HEK293 (cell line): Measurements from ENCODE around the gene CDH12.

Experiments
- CTCF ChIA-PET: fragments of 350-600 bp; formaldehyde crosslinking; extraction: SDS; loops from one replicate; lab custom pipeline; 2021; ENCODE audit warnings: antibody characterized with exemption; lab: Yijun Ruan, JAX
- POLR2A ChIA-PET: fragments of 300-600 bp; formaldehyde crosslinking; extraction: SDS; loops from one replicate; lab custom pipeline; 2020; ENCODE audit warnings: antibody characterized with exemption, inconsistent platforms; lab: Yijun Ruan, JAX
- H3K27ac ChIP-seq: fragments of 200-500 bp; sonication (Bioruptor generic); 2 replicates; pipeline ENCODE4 v1.5.1; 2014; ENCODE audit warnings: low read depth, low read length, control low read depth, inconsistent platforms; ENCODE audit errors: extremely low read depth
- H3K36me3 ChIP-seq, 2 experiments: fragments of 200-500 bp in 1 of 2; sonication (Bioruptor generic) in 1 of 2; 1 replicate in 1 of 2; 2 replicates in 1 of 2; pipeline ENCODE4 v1.5.1; 2014 to 2017; ENCODE audit warnings: inconsistent platforms in 2 of 2, low read length in 2 of 2; ENCODE audit not compliant: control insufficient read depth in 2 of 2, insufficient read depth in 1 of 2
- H3K4me1 ChIP-seq: fragments of 200-500 bp; sonication (Bioruptor generic); 2 replicates; pipeline ENCODE4 v1.5.1; 2014; ENCODE audit warnings: mild to moderate bottlenecking, low read length, inconsistent platforms; ENCODE audit not compliant: control insufficient read depth, insufficient read depth
- H3K4me3 ChIP-seq: 2 replicates; pipeline ENCODE4 v1.5.1; 2011; ENCODE audit warnings: low read depth, mild to moderate bottlenecking, control low read depth, low read length, moderate library complexity
- H3K9me3 ChIP-seq: fragments of 200-500 bp; sonication (Bioruptor generic); 2 replicates; pipeline ENCODE4 v1.5.1; 2014; ENCODE audit warnings: low read depth, low read length, inconsistent platforms; ENCODE audit not compliant: control insufficient read depth, insufficient read depth
- BCL11B ChIP-seq: fragments of 450-650 bp; formaldehyde crosslinking; IDR thresholded peaks from 2 replicates; pipeline ENCODE4 v1.5.1; 2016; ENCODE audit warnings: low read depth, missing biosample characterization, missing genetic modification characterization
- SCRT2 ChIP-seq: fragments of 450-650 bp; formaldehyde crosslinking; IDR thresholded peaks from 2 replicates; pipeline ENCODE4 v1.5.1; 2016; ENCODE audit warnings: missing biosample characterization, missing genetic modification characterization
- ZBTB21 ChIP-seq: fragments of 450-650 bp; formaldehyde crosslinking; IDR thresholded peaks from 2 replicates; pipeline ENCODE4 v1.5.1; 2017; ENCODE audit warnings: missing biosample characterization, missing genetic modification characterization
- ZNF366 ChIP-seq: fragments of 450-650 bp; formaldehyde crosslinking; conservative IDR thresholded peaks from 2 replicates; pipeline ENCODE4 v1.5.1; 2016; ENCODE audit warnings: missing biosample characterization, missing genetic modification characterization
- ZNF416 ChIP-seq: fragments of 450-650 bp; formaldehyde crosslinking; IDR thresholded peaks from 2 replicates; pipeline ENCODE4 v1.5.1; 2016; ENCODE audit warnings: missing biosample characterization, missing genetic modification characterization
- ZNF571 ChIP-seq: fragments of 450-650 bp; formaldehyde crosslinking; IDR thresholded peaks from 2 replicates; pipeline ENCODE4 v1.5.0; 2017; ENCODE audit warnings: missing biosample characterization, missing genetic modification characterization
- ZNF747 ChIP-seq: fragments of 450-650 bp; formaldehyde crosslinking; IDR thresholded peaks from 2 replicates; pipeline ENCODE4 v1.5.1; 2016; ENCODE audit warnings: missing biosample characterization, missing genetic modification characterization
- ZNF777 ChIP-seq: fragments of 450-650 bp; formaldehyde crosslinking; IDR thresholded peaks from 2 replicates; pipeline ENCODE4 v1.5.1; 2017; ENCODE audit warnings: missing biosample characterization, missing genetic modification characterization, borderline replicate concordance
- TF ChIP-seq, protein P1 (sequence below): fragments of 450-650 bp; formaldehyde crosslinking; IDR thresholded peaks from 2 replicates; pipeline ENCODE4 v1.5.1; 2016; ENCODE audit warnings: missing biosample characterization, missing genetic modification characterization, low read depth
- TF ChIP-seq, protein P2 (sequence below): sonication (generic); formaldehyde crosslinking; IDR thresholded peaks from 2 replicates; pipeline ENCODE4 v1.8.1; 2022; ENCODE audit warnings: mild to moderate bottlenecking, moderate library complexity, missing genetic modification reagents
- TF ChIP-seq, protein P3 (sequence below): fragments of 450-650 bp; formaldehyde crosslinking; IDR thresholded peaks from 2 replicates; pipeline ENCODE4 v1.5.1; 2016; ENCODE audit warnings: missing biosample characterization, missing genetic modification characterization
- TF ChIP-seq, protein P4 (sequence below): fragments of 450-650 bp; formaldehyde crosslinking; IDR thresholded peaks from 2 replicates; pipeline ENCODE4 v1.5.1; 2016; ENCODE audit warnings: missing biosample characterization, missing genetic modification characterization, borderline replicate concordance

The CDH12 gene

DNA sequence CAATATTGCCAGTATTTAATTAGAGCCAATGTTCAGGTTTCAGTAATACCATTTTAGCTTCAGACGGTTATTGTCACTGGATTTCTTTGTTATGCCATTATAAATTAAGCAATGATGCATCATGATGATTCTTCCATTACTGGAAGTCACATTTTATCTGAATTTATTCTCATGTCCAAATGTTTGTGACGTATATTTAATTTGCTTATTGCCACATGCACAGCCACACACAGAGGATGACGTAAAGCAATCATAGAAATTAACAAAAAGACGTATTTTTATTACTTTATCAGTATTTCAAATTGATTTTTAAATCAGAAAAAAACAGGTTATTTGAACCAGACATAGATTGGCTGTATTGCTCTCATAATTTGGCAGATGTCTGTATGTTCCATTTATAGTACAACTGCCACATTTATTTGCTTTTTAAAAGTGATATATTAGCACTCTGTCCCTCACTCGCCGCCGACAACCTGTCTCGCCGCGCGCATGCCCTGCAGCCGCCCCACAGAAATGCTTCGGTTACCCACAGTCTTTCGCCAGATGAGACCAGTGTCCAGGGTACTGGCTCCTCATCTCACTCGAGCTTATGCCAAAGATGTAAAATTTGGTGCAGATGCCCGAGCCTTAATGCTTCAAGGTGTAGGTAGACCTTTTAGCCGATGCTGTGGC is 970.9 kb downstream of the CDH12 start (continued):
- TF ChIP-seq, protein P1, sequence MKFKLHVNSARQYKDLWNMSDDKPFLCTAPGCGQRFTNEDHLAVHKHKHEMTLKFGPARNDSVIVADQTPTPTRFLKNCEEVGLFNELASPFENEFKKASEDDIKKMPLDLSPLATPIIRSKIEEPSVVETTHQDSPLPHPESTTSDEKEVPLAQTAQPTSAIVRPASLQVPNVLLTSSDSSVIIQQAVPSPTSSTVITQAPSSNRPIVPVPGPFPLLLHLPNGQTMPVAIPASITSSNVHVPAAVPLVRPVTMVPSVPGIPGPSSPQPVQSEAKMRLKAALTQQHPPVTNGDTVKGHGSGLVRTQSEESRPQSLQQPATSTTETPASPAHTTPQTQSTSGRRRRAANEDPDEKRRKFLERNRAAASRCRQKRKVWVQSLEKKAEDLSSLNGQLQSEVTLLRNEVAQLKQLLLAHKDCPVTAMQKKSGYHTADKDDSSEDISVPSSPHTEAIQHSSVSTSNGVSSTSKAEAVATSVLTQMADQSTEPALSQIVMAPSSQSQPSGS (tag by site-specific recombination) = no peak

DNA sequence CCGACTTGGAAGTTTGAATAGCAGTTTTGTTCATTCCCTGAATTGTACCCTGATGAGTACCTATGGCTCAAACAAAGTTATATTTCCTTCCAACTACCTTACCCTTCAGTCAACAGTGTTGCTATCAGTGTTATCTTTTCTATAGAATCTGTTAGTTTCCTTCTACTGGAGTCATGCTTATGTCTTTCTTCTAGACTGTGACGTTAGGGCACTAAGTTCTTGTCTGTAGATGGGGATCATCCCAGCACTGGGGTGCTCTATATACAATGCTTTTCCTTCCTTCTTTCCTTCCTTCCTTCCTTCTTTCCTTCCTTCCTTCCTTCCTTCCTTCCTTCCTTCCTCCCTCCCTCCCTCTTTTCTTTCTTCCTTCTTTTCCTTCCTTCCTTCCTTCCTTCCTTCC is 973.0 kb downstream of the CDH12 start:
- Histone ChIP-seq H3K4me3 (no peak overlapping the region), H3K27ac (no peak overlapping the region), H3K36me3 (no peaks in the 10 kb centered on the region), H3K9me3 (no peaks in the 10 kb centered on the region), H3K4me1 (no peaks in the 10 kb centered on the region)
- CTCF ChIA-PET = no interaction called here
- TF ChIP-seq, protein P2, sequence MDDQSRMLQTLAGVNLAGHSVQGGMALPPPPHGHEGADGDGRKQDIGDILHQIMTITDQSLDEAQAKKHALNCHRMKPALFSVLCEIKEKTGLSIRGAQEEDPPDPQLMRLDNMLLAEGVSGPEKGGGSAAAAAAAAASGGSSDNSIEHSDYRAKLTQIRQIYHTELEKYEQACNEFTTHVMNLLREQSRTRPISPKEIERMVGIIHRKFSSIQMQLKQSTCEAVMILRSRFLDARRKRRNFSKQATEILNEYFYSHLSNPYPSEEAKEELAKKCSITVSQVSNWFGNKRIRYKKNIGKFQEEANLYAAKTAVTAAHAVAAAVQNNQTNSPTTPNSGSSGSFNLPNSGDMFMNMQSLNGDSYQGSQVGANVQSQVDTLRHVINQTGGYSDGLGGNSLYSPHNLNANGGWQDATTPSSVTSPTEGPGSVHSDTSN = no peak
- TF ChIP-seq, protein P3, sequence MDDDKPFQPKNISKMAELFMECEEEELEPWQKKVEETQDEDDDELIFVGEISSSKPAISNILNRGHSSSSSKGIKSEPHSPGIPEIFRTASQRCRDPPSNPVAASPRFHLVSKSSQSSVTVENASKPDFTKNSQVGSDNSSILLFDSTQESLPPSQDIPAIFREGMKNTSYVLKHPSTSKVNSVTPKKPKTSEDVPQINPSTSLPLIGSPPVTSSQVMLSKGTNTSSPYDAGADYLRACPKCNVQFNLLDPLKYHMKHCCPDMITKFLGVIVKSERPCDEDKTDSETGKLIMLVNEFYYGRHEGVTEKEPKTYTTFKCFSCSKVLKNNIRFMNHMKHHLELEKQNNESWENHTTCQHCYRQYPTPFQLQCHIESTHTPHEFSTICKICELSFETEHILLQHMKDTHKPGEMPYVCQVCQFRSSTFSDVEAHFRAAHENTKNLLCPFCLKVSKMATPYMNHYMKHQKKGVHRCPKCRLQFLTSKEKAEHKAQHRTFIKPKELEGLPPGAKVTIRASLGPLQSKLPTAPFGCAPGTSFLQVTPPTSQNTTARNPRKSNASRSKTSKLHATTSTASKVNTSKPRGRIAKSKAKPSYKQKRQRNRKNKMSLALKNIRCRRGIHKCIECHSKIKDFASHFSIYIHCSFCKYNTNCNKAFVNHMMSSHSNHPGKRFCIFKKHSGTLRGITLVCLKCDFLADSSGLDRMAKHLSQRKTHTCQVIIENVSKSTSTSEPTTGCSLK (tag by site-specific recombination) = no peak
- 0 out of 2 replicates have a peak, but pooled peaks have one; percentile 34 for TF ChIP-seq ZNF366
- TF ChIP-seq ZBTB21 = no peak
- POLR2A ChIA-PET = no interaction called here

DNA sequence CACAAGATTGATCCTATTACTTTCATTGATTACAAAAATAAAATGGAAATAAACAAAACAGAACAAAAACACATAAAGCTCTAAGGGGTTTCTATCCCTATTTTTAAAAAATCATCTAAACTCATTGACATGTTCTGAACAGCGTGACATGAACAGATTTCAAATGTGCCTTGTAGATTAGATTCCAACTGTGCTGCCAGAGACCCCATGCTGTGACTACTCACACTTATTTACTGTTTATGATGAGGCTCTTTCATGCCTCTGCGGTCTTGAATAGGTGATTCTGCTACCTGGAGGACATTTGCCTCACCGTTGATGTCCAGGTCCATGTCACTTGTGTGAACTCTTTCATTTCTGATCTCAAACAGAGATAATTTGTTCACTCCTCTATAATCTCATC is 990.2 kb downstream of the CDH12 start:
- Histone ChIP-seq H3K4me1 (no peaks in the 10 kb centered on the region), H3K9me3 (no peaks in the 10 kb centered on the region), H3K27ac (no peak overlapping the region), H3K4me3 (no peak overlapping the region), H3K36me3 (no peaks in the 10 kb centered on the region)
- ChIA-PET CTCF (no interaction called here), POLR2A (no interaction called here)
- TF ChIP-seq, protein P4, sequence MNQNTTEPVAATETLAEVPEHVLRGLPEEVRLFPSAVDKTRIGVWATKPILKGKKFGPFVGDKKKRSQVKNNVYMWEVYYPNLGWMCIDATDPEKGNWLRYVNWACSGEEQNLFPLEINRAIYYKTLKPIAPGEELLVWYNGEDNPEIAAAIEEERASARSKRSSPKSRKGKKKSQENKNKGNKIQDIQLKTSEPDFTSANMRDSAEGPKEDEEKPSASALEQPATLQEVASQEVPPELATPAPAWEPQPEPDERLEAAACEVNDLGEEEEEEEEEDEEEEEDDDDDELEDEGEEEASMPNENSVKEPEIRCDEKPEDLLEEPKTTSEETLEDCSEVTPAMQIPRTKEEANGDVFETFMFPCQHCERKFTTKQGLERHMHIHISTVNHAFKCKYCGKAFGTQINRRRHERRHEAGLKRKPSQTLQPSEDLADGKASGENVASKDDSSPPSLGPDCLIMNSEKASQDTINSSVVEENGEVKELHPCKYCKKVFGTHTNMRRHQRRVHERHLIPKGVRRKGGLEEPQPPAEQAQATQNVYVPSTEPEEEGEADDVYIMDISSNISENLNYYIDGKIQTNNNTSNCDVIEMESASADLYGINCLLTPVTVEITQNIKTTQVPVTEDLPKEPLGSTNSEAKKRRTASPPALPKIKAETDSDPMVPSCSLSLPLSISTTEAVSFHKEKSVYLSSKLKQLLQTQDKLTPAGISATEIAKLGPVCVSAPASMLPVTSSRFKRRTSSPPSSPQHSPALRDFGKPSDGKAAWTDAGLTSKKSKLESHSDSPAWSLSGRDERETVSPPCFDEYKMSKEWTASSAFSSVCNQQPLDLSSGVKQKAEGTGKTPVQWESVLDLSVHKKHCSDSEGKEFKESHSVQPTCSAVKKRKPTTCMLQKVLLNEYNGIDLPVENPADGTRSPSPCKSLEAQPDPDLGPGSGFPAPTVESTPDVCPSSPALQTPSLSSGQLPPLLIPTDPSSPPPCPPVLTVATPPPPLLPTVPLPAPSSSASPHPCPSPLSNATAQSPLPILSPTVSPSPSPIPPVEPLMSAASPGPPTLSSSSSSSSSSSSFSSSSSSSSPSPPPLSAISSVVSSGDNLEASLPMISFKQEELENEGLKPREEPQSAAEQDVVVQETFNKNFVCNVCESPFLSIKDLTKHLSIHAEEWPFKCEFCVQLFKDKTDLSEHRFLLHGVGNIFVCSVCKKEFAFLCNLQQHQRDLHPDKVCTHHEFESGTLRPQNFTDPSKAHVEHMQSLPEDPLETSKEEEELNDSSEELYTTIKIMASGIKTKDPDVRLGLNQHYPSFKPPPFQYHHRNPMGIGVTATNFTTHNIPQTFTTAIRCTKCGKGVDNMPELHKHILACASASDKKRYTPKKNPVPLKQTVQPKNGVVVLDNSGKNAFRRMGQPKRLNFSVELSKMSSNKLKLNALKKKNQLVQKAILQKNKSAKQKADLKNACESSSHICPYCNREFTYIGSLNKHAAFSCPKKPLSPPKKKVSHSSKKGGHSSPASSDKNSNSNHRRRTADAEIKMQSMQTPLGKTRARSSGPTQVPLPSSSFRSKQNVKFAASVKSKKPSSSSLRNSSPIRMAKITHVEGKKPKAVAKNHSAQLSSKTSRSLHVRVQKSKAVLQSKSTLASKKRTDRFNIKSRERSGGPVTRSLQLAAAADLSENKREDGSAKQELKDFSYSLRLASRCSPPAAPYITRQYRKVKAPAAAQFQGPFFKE (tag by site-specific recombination) = no peak
- TF ChIP-seq SCRT2 (no peak), ZNF747 (no peak), ZNF777 (tag by site-specific recombination) (no peak), ZNF416 (tag by site-specific recombination) (no peak), BCL11B (tag by site-specific recombination) (no peak), ZNF571 (tag by site-specific recombination) (no peak)
